Liver (tissue), 9 donors: ENCODE data around the gene DNAH10. TPM values are rescaled to one million over a fixed set of nuclear protein-coding genes. Genes with fewer than 3 reads are reported as not detected.

Source experiments
- DNase-seq: peaks from one replicate; pipeline ENCODE4 v3.0.0-alpha.2; 2017; ENCODE audit warnings: low spot score
- H3K27ac ChIP-seq, 2 donors: one replicate each; pipeline ENCODE4 v1.7.0; 2013; ENCODE audit warnings: inconsistent platforms in 2 of 2, low read length in 2 of 2, control low read depth in 1 of 2, low read depth in 1 of 2, mild to moderate bottlenecking in 1 of 2
- H3K27me3 ChIP-seq, 4 donors: one replicate each; pipeline versions ENCODE4 v1.6.1 to v1.7.0; 2013; ENCODE audit warnings: low read length in 3 of 4, inconsistent platforms in 1 of 4, mild to moderate bottlenecking in 1 of 4, moderate library complexity in 1 of 4; ENCODE audit not compliant: control insufficient read depth in 4 of 4, insufficient read depth in 4 of 4
- H3K36me3 ChIP-seq, 4 donors: one replicate each; pipeline versions ENCODE4 v1.6.1 to v1.7.0; 2013; ENCODE audit warnings: low read length in 3 of 4, mild to moderate bottlenecking in 3 of 4, low read depth in 1 of 4, moderate library complexity in 1 of 4; ENCODE audit not compliant: control insufficient read depth in 4 of 4, insufficient read depth in 3 of 4
- H3K4me1 ChIP-seq, 4 donors: one replicate each; pipeline versions ENCODE4 v1.6.1 to v1.7.0; 2013; ENCODE audit warnings: low read length in 3 of 4, mild to moderate bottlenecking in 3 of 4, moderate library complexity in 1 of 4; ENCODE audit not compliant: control insufficient read depth in 4 of 4, insufficient read depth in 4 of 4
- H3K4me3 ChIP-seq, 3 donors: one replicate each; pipeline versions ENCODE4 v1.6.1 to v1.7.0; 2013; ENCODE audit warnings: low read length in 3 of 3, control low read depth in 1 of 3, low read depth in 1 of 3, mild to moderate bottlenecking in 1 of 3
- H3K9ac ChIP-seq, 2 donors: one replicate each; pipeline ENCODE4 v1.7.0; 2013; ENCODE audit warnings: low read length in 2 of 2, mild to moderate bottlenecking in 2 of 2, moderate library complexity in 2 of 2, control low read depth in 1 of 2, low read depth in 1 of 2
- H3K9me3 ChIP-seq, 4 donors: one replicate each; pipeline versions ENCODE4 v1.6.1 to v1.7.0; 2013; ENCODE audit warnings: low read length in 3 of 4; ENCODE audit not compliant: control insufficient read depth in 4 of 4
- EGR1 ChIP-seq, 2 donors: IDR thresholded peaks; 2 replicates each; pipeline ENCODE4 v1.6.1; 2016 to 2018; ENCODE audit warnings: antibody characterized with exemption in 2 of 2, low read depth in 2 of 2
- FOXA1 ChIP-seq: IDR thresholded peaks from 2 replicates; pipeline ENCODE4 v1.6.1; 2016; ENCODE audit warnings: antibody characterized with exemption
- FOXA2 ChIP-seq: IDR thresholded peaks from 2 replicates; pipeline ENCODE4 v1.6.1; 2016; ENCODE audit warnings: antibody characterized with exemption
- GABPA ChIP-seq, 2 donors: IDR thresholded peaks in 1 of 2; conservative IDR thresholded peaks in 1 of 2; 2 replicates each; pipeline ENCODE4 v1.6.1; 2016; ENCODE audit warnings: antibody characterized with exemption in 2 of 2, mild to moderate bottlenecking in 1 of 2, moderate library complexity in 1 of 2
- HNF4A ChIP-seq, 2 donors: conservative IDR thresholded peaks; 2 replicates each; pipeline ENCODE4 v1.6.1; 2016; ENCODE audit warnings: antibody characterized with exemption in 2 of 2, mild to moderate bottlenecking in 2 of 2
- HNF4G ChIP-seq: IDR thresholded peaks from 2 replicates; pipeline ENCODE4 v1.6.1; 2016; ENCODE audit warnings: antibody characterized with exemption
- JUND ChIP-seq, 2 donors: IDR thresholded peaks; 2 replicates each; pipeline ENCODE4 v1.6.1; 2016; ENCODE audit warnings: antibody characterized with exemption in 2 of 2
- NR2F2 ChIP-seq: IDR thresholded peaks from 2 replicates; pipeline ENCODE4 v1.6.1; 2016; ENCODE audit warnings: antibody characterized with exemption
- RXRA ChIP-seq, 2 donors: IDR thresholded peaks; 2 replicates each; pipeline ENCODE4 v1.6.1; 2017 to 2018; ENCODE audit warnings: antibody characterized with exemption in 2 of 2, mild to moderate bottlenecking in 1 of 2
- SP1 ChIP-seq: IDR thresholded peaks from 2 replicates; pipeline ENCODE4 v1.6.1; 2018; ENCODE audit warnings: antibody characterized with exemption, mild to moderate bottlenecking
- TAF1 ChIP-seq: conservative IDR thresholded peaks from 2 replicates; pipeline ENCODE4 v1.6.1; 2016; ENCODE audit warnings: antibody characterized with exemption, mild to moderate bottlenecking
- YY1 ChIP-seq: IDR thresholded peaks from 2 replicates; pipeline ENCODE4 v1.6.1; 2016; ENCODE audit warnings: antibody characterized with exemption, mild to moderate bottlenecking
- WGBS: extraction: QIAGEN DNeasy Blood & Tissue Kit; methylation state at CpG from one replicate; pipeline ENCODE4 v1.1.7; 2013; 5-methylcytosine and 5-hydroxymethylcytosine counted together
- polyA plus RNA-seq, 2 donors: library from polyadenylated mRNA; stranded (reverse) in 1 of 2; unstranded in 1 of 2; fragments of 200-250 nt in 1 of 2; fragments of >200 nt in 1 of 2; fragmentation: Nextera tagmentation in 1 of 2; extraction: Ambion mirVana in 1 of 2; gene quantifications; one replicate each; pipeline versions ENCODE4 v1.2.1 to v1.2.3, GENCODE V29; 2013 to 2015
- total RNA-seq, 2 donors: library from RNA; depleted of rRNA; stranded (reverse); fragments of >200 nt; gene quantifications; one replicate each; pipeline ENCODE4 v1.2.3, GENCODE V29; 2014
- TF ChIP-seq, protein P1 (sequence below): IDR thresholded peaks from 2 replicates; pipeline ENCODE4 v1.6.1; 2016; ENCODE audit warnings: antibody characterized with exemption
- TF ChIP-seq, protein P2 (sequence below): IDR thresholded peaks from 2 replicates; pipeline ENCODE4 v1.6.1; 2016; ENCODE audit warnings: antibody characterized with exemption
- TF ChIP-seq, protein P3 (sequence below): IDR thresholded peaks from 2 replicates; pipeline ENCODE4 v1.6.1; 2016; ENCODE audit warnings: antibody characterized with exemption, mild to moderate bottlenecking
- TF ChIP-seq, protein P4 (sequence below): fragments of 150-350 bp; IDR thresholded peaks from 2 replicates; pipeline ENCODE4 v1.5.1; 2017; ENCODE audit warnings: improper control_type of control experiment, low read depth, low read length; ENCODE audit not compliant: missing input control
- TF ChIP-seq, protein P5 (sequence below): IDR thresholded peaks from 2 replicates; pipeline ENCODE4 v1.6.1; 2016; ENCODE audit warnings: antibody characterized with exemption
- donor health status: healthy.
- donor health status: healthy.
- donor health status: healthy.
- donor health status: healthy.
- donor health status: healthy.

The DNAH10 gene
- total and polyA plus RNA-seq, 4 donors: 0.05 to 0.47 (median 0.07) TPM

DNA sequence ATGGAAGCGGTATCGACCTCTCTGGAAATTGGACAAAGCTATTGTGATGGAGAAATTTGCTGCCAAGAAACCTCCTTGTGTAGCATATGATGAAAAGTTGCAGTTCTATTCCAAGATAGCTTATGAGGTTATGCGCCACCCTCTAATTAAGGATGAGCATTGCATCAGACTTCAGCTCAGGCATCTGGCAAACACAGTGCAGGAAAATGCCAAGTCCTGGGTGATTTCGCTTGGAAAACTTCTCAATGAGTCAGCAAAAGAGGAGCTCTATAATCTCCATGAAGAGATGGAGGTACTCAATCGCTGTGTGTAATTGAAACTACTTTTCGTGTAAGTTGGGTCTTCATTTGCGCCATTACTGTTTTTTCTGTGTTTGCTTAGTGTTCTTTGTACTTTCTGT lies 51.2 kb downstream of the DNAH10 start:
- TF ChIP-seq TAF1 (no peak), NR2F2 (no peak), SP1 (no peak), HNF4G (no peak), GABPA (IDR thresholded peaks at IDR 0.05 in 1 of 2, conservative IDR thresholded peaks at IDR 0.05 in 1 of 2) (no peak), JUND (IDR thresholded peaks at IDR 0.05) (no peak)
- no peak overlapping the region for H3K27ac ChIP-seq
- no peak overlapping the region for H3K4me3 ChIP-seq
- H3K9me3 ChIP-seq: peaks cover 4 to 11% (median 5%) of the 10 kb centered on the region in 4 donors
- no peak overlapping the region for H3K9ac ChIP-seq
- H3K27me3 ChIP-seq: peaks cover 0 to 3% (median 0%) of the 10 kb centered on the region in 4 donors
- H3K4me1 ChIP-seq: no peaks in the 10 kb centered on the region
- WGBS: 86% methylated on average over 7 of the region's 7 CpGs
- H3K36me3 ChIP-seq: no peaks in the 10 kb centered on the region
- no peak for DNase-seq

DNA sequence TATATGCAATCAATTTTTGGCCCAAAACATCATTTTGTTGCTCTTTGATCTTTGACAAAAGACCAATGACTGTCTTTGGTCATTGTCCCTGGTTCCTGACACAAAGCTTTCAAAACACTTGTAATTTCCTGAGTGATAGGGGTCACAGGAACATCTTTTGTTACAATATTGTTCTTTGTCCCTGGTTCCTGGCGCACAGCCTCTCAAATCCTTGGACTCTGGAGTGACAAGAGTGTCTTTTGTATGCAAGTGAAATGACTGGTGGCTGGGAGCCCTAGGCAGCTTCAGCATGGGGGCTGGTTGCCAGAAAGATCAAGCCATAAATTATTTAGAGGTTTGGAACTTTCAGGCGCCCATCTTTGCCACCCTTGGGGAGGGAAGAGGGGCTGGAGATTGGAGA lies 53.9 kb downstream of the DNAH10 start:
- Histone ChIP-seq H3K9ac (no peak overlapping the region), H3K27me3 (no peaks in the 10 kb centered on the region), H3K9me3 (peaks cover 4 to 11% (median 5%) of the 10 kb centered on the region in 4 donors), H3K27ac (no peak overlapping the region), H3K36me3 (no peaks in the 10 kb centered on the region), H3K4me3 (no peak overlapping the region), H3K4me1 (no peaks in the 10 kb centered on the region)
- DNase-seq: no peak
- WGBS: 81% methylated on average over 2 of the region's 2 CpGs
- TF ChIP-seq, protein P1, sequence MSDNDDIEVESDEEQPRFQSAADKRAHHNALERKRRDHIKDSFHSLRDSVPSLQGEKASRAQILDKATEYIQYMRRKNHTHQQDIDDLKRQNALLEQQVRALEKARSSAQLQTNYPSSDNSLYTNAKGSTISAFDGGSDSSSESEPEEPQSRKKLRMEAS: no peak
- TF ChIP-seq FOXA2 (no peak), SP1 (no peak)

DNA sequence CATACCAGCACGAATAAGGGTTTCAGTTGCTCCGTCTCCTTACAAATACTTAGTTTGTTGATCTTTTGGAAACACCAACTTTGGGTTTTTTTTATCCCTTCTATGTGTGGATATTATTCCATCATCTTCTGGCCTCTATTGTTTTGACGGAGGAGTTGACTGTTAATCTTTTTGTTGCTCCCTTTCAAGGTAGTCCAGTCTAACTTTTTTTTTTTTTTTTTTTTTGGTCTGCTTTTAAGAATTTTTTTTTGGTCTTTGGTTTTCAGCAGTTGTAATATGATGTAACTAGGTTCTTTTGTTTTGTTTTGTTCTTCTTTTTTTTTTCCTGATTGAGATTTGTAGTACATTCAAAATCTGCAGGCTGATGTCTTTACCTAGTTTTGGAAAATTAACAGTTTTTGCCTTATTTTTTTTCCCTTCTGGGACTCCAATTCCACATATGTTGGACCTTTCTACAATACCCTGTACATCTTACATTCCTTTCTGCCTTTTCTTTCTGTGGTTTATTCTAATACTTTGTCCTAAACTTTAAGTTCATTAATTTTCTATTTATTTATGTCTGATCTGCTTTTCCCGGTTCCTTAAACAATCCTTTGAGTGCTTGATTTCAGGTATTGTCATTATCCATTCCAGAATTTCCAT lies 54.9 kb downstream of the DNAH10 start:
- TF ChIP-seq NR2F2 (no peak), FOXA1 (no peak), RXRA (IDR thresholded peaks at IDR 0.05) (no peak), JUND (IDR thresholded peaks at IDR 0.05) (no peak), EGR1 (IDR thresholded peaks at IDR 0.05; ENCODE audit: low read depth in 2 of 2) (no peak), GABPA (IDR thresholded peaks at IDR 0.05 in 1 of 2, conservative IDR thresholded peaks at IDR 0.05 in 1 of 2) (no peak), TAF1 (no peak), HNF4G (no peak), YY1 (no peak), HNF4A (conservative IDR thresholded peaks at IDR 0.05) (no peak)
- TF ChIP-seq, protein P2, sequence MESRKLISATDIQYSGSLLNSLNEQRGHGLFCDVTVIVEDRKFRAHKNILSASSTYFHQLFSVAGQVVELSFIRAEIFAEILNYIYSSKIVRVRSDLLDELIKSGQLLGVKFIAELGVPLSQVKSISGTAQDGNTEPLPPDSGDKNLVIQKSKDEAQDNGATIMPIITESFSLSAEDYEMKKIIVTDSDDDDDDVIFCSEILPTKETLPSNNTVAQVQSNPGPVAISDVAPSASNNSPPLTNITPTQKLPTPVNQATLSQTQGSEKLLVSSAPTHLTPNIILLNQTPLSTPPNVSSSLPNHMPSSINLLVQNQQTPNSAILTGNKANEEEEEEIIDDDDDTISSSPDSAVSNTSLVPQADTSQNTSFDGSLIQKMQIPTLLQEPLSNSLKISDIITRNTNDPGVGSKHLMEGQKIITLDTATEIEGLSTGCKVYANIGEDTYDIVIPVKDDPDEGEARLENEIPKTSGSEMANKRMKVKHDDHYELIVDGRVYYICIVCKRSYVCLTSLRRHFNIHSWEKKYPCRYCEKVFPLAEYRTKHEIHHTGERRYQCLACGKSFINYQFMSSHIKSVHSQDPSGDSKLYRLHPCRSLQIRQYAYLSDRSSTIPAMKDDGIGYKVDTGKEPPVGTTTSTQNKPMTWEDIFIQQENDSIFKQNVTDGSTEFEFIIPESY: no peak
- TF ChIP-seq, protein P3, sequence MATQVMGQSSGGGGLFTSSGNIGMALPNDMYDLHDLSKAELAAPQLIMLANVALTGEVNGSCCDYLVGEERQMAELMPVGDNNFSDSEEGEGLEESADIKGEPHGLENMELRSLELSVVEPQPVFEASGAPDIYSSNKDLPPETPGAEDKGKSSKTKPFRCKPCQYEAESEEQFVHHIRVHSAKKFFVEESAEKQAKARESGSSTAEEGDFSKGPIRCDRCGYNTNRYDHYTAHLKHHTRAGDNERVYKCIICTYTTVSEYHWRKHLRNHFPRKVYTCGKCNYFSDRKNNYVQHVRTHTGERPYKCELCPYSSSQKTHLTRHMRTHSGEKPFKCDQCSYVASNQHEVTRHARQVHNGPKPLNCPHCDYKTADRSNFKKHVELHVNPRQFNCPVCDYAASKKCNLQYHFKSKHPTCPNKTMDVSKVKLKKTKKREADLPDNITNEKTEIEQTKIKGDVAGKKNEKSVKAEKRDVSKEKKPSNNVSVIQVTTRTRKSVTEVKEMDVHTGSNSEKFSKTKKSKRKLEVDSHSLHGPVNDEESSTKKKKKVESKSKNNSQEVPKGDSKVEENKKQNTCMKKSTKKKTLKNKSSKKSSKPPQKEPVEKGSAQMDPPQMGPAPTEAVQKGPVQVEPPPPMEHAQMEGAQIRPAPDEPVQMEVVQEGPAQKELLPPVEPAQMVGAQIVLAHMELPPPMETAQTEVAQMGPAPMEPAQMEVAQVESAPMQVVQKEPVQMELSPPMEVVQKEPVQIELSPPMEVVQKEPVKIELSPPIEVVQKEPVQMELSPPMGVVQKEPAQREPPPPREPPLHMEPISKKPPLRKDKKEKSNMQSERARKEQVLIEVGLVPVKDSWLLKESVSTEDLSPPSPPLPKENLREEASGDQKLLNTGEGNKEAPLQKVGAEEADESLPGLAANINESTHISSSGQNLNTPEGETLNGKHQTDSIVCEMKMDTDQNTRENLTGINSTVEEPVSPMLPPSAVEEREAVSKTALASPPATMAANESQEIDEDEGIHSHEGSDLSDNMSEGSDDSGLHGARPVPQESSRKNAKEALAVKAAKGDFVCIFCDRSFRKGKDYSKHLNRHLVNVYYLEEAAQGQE: no peak
- TF ChIP-seq, protein P4, sequence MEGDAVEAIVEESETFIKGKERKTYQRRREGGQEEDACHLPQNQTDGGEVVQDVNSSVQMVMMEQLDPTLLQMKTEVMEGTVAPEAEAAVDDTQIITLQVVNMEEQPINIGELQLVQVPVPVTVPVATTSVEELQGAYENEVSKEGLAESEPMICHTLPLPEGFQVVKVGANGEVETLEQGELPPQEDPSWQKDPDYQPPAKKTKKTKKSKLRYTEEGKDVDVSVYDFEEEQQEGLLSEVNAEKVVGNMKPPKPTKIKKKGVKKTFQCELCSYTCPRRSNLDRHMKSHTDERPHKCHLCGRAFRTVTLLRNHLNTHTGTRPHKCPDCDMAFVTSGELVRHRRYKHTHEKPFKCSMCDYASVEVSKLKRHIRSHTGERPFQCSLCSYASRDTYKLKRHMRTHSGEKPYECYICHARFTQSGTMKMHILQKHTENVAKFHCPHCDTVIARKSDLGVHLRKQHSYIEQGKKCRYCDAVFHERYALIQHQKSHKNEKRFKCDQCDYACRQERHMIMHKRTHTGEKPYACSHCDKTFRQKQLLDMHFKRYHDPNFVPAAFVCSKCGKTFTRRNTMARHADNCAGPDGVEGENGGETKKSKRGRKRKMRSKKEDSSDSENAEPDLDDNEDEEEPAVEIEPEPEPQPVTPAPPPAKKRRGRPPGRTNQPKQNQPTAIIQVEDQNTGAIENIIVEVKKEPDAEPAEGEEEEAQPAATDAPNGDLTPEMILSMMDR: no peak
- TF ChIP-seq, protein P5, sequence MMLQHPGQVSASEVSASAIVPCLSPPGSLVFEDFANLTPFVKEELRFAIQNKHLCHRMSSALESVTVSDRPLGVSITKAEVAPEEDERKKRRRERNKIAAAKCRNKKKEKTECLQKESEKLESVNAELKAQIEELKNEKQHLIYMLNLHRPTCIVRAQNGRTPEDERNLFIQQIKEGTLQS: no peak
- Histone ChIP-seq H3K4me3 (no peak overlapping the region), H3K4me1 (no peaks in the 10 kb centered on the region), H3K9ac (no peak overlapping the region), H3K36me3 (no peaks in the 10 kb centered on the region), H3K9me3 (peaks cover 4 to 11% (median 5%) of the 10 kb centered on the region in 4 donors), H3K27ac (no peak overlapping the region), H3K27me3 (no peaks in the 10 kb centered on the region)
- WGBS: 89% methylated on average over 4 of the region's 4 CpGs
- no peak for DNase-seq
